K562 (cell line): ENCODE data around the gene TEX13B.

Experiments
- CAMTA2 ChIP-seq: fragments of 250-450 bp; sonication (Bioruptor Pico); conservative IDR thresholded peaks from 2 replicates; pipeline ENCODE4 v1.5.1; 2022
- FUS ChIP-seq: fragments of 200-400 bp; formaldehyde crosslinking; optimal IDR thresholded peaks from 2 replicates; pipeline ENCODE3; 2017; ENCODE audit warnings: low read depth, low read length
- RFX5 ChIP-seq: IDR thresholded peaks from 2 replicates; pipeline ENCODE4 v1.6.1; 2011; ENCODE audit warnings: low read depth, mild to moderate bottlenecking, improper control_type of control experiment, low read length
- SIX5 ChIP-seq, 2 experiments: IDR thresholded peaks; 2 replicates each; pipeline ENCODE4 v1.6.1; 2011; ENCODE audit warnings: low read length in 2 of 2, borderline replicate concordance in 1 of 2, low read depth in 1 of 2, mild to moderate bottlenecking in 1 of 2, moderate library complexity in 1 of 2; ENCODE audit not compliant: insufficient read depth in 1 of 2
- SP1 ChIP-seq: sonication (generic); formaldehyde crosslinking; IDR thresholded peaks from 2 replicates; pipeline ENCODE4 v1.8.1; 2022; ENCODE audit warnings: mild to moderate bottlenecking, missing genetic modification reagents
- TAF7 ChIP-seq: fragments of 450-650 bp; IDR thresholded peaks from 2 replicates; pipeline ENCODE4 v1.6.1; 2016; ENCODE audit warnings: missing genetic modification characterization, missing compliant biosample characterization
- ZNF24 ChIP-seq: fragments of 450-650 bp; IDR thresholded peaks from 2 replicates; pipeline ENCODE4 v1.6.1; 2016
- ZNF695 ChIP-seq: fragments of 450-650 bp; formaldehyde crosslinking; IDR thresholded peaks from 2 replicates; pipeline ENCODE4 v1.4.0; 2020; ENCODE audit warnings: mild to moderate bottlenecking, moderate library complexity

- no peak for TF ChIP-seq SP1
- no peak for TF ChIP-seq ZNF24
- TF ChIP-seq RFX5: no peak
- TF ChIP-seq SIX5 (IDR thresholded peaks at IDR 0.05; ENCODE audit: borderline replicate concordance in 1 of 2, insufficient read depth in 1 of 2, low read depth in 1 of 2, low read length in 2 of 2): no peak
- no peak for TF ChIP-seq CAMTA2 (CRISPR knock-in tag)
- no peak for TF ChIP-seq FUS
- TF ChIP-seq TAF7 (tag): no peak
- TF ChIP-seq ZNF695 (CRISPR knock-in tag): no peak
Observed at GRCh38 chrX:108000751-108001150, 18.6 kb upstream of the TEX13B start.
